Activated T-helper 9 cell treated with anti-CD3 and anti-CD28 coated beads, Interleukin-2, amount 50 U/mL, for 16 hours (primary cell): ENCODE results near the gene DIO2.

Experiments used
- DNase-seq: peaks from one replicate; pipeline ENCODE4 v3.0.0-alpha.2; 2020; ENCODE audit warnings: low read depth

DIO2 gene

DNA sequence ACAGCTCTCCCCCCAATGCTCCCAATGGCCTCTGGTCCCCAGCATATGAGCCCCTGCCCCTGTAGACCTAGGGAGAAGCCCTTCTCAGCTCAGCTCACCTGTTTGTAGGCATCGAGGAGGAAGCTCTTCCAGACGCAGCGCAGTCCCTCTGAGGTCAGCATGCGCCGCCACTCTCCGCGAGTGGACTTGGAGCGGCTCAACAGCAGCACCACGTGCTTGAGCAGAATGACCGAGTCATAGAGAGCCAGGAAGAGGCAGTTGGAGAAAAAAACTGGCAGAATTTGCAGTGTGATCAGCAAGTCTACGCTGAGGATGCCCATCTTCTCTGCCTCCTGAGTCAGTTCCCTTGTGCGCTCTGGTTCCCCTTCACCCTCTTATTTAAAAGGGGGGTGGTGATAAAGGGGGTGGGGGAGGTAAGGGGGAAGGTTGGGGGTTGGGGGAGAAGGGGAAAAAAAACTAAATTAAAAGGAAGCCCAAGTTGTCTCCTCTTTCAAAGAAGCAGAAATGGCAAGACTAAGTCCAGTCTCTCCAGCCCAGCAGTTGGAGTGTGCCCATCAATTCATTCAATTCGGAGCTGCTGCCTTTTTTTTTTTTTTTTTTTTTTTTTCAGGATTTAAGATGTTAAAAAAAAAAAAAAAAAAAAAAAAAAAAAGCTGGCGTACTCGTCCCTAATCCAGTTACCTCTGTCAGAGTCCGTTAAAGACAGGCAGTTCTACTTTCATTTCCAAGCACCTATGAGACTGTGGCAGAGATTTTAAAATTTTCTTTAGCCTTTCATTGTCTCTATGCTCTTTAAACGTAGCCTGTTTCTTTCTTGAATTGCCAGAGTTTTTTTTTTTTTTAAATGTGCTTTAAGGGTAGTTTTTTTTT, at the start of gene DIO2:
Gene DIO2 (minus strand): TSS at position 352 of the 870 bp plus-strand sequence. CDS start 32 bp downstream, at position 320.
- DNase-seq, result no peak

- DNase-seq, result no peak
Measured at GRCh38 chr14:80260645-80261044, 49.3 kb upstream of the DIO2 start.

DNA sequence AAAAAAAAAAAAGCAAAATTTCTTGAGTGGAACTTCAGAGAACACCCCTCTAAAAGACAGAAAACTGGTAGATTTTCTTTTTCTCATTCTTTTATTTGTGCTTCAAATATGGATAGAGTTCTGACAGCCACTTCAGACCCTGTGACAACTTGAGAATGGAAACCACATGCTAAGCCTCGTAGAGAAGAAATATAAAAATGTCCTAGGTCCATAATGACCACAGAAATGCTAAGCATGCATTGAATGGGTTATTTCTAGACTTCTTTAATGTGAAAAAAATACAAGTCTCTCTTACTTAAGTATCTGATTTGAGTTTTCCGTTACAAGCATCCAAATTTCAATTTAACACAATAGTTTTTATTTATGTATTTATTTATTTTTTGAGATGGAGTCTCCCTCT, 28.3 kb upstream of the DIO2 start:
- no peak for DNase-seq

GRCh38 chr14:80237143-80237542, 25.8 kb upstream of the DIO2 start:
- DNase-seq, result no peak

DNA sequence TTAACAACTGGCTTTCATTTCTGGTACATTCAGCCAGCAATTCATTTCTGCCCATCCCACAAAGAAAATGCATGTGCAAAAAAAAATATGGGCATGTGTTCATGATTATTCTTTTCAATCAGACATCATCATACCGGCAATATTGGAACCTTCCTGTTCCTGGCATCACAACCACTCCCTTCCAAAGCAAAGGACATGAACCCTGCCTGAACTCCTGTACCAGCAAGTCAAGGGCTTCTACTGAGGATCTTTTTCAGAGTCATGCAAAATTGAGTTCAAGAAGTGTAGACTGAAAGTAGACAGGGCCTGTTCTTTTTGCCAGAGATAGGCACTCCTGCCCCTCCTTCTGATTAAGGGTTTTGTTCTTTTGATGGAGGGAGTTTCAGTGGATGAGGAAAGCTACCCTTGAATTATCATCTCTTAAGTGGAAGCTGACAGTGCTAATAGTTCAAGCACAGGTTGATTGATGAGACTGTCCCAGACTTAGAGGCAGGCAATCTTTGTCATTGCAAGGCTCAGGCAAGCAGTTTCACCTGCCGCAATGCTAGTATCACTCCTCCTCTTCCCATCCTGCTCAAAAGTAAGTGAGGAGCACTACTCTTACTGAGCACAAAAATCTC, 22.3 kb upstream of the DIO2 start:
- no peak for DNase-seq

- no peak for DNase-seq
Measured at GRCh38 chr14:80231702-80232101, 20.4 kb upstream of the DIO2 start.

GRCh38 chr14:80223696-80224465, 12.6 kb upstream of the DIO2 start:
- DNase-seq, result no peak

DNA sequence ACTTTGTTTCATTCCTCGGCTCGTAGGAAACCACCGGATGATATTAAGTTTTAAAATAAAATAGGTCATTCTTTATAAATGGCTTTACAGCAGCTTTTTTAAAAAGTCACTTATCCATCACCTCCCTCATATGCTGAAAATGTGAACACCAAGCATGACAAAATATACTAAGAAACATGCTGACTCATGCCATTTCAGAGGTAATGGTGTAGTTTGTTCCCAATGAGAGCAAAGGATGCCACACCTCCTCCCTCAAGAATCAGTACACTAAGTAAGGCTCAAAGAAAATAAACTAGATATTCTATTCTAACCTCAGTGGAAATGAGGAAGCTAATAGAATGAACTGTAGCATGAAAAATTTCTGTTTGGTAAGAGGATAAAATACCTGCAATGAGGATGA, 5.5 kb upstream of the DIO2 start:
- DNase-seq, result no peak

DNA sequence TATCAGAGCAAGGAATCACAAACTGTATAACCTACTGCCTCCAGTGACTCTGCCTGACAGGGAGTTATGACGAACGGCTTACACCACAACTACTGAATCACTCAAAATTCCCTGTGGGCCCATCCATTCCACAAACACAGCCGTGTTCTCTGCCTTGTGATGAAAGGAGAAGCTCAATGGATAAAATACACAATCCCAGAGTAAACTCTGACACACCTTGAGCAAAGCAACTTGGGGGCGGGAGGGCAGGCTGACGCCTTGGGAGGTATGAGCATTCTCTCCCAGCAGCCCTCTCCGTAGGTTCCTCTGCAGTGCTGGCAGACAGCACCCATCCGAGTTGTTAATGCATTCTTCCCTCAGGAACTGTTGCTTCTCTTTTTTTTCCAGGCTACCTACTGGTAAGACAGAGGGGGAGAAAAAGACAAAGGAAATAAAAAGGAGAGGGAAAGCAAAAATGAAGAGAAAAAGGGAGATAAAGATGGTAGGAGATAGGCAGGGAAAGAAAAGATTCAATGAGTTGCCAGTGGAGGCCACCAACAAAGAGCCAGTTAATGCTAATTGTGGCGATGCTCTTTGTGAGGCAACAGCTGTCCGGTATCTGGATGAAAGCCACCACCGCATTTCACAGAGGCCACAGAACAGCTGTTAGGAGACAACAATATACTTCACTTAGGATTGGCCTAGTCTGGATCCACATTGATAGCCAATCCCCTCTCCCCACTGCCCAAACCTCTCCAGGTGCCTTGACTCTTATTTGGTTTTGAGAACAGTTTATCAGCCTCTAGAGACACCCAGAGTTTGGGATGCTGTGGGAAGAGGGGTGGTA, 4.7 kb upstream of the DIO2 start:
- DNase-seq, result no peak

DNA sequence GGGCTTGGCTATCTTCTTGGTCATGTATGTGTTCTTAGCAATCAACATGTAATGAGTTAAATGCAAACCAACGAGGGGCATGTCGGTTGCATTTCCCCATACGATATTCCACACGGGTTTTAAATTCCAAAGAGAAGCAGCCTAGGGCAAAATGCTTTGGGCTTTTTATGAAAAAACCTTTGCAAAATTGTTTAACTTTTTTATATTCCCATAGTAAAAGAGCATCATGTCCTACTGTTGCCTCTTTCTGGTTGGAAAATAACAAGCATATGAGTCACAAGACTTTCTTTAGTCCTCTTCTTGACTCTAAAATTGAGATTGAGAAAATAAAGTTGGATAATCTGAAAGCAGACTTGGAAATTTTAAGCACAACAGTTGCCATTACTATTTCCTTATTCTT, 3.8 kb upstream of the DIO2 start:
- DNase-seq, result no peak

DNA sequence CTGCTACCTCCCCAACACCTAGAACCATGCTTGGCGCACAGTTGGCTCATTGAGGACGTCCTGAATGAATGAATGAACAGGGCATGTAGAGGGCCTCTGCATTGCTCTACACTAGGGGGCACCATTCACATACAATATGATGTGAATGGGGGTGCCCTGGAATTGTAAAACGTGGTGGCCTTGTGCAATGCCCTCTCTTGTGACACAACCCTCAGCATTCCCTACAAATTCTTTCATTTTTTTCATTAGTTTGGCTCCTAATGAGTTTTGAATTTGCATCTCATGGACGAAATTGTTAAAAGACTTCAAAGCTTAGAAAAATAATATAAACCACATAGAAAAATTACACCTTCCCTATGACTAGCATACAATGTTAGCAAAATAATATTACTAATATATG, 2.3 kb upstream of the DIO2 start:
- DNase-seq, result no peak

GRCh38 chr14:80212023-80212397, 706 bp upstream of the DIO2 start:
- DNase-seq, result no peak

DNA sequence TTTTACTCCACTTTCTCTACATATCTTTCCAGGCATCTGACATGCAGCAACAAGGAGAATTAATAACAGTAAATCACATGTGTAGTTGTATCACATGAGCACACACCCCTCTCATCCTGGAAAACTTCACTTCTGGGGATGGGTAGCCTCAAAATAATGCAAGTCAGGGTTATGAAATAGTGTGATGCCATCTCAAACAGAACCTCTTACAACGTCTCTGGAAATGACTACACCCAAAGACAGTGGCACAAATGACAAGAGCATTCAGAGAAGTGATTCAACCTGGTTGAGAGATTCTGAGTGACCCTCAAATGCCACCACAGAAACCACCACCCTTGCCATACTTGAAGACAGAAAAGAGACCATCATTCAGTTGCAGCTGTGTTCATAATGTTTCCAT, 2.8 kb downstream of the DIO2 start:
- DNase-seq, result no peak

DNA sequence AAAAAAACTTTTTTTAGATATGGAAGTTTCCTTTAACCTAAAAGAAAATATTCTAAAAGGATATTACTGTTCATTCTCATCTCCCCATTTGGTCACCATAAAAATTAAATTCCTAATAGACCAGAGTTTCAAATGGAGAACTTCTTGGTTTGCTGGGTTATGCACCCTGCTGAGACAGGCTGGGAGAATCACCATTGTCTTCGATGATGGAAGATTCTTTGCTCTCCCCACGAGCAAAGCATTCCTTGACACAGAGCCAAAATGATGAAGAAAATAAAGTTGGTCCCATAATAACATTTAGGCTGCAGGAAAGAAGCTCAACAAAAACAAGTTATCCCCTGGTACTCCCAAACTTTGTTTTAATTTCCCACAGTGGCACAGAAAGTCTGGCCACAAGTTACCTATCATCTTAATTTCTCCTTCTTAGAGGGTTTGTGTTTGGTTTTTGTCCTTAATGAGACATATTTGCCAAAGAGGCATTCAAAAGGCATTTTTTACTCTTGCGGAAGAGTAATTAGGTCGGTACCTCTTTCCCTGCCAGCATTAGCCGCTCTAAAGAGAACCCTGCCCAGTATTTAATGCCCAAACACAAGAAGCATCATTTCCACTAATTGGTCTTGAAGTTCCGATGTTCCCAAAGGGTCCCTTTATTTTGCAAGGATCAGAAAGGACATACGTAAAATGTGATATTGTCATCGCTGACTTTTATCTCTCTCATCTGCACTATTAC, 4.8 kb downstream of the DIO2 start:
- no peak for DNase-seq

- no peak for DNase-seq
Measured at GRCh38 chr14:80202888-80203562, 8.3 kb downstream of the DIO2 start.

- DNase-seq, result no peak
Measured at GRCh38 chr14:80200093-80200492, 11.2 kb downstream of the DIO2 start.

GRCh38 chr14:80188571-80188970, 22.7 kb downstream of the DIO2 start:
- no peak for DNase-seq

GRCh38 chr14:80186301-80186800, 25.0 kb downstream of the DIO2 start:
- no peak for DNase-seq

DNA sequence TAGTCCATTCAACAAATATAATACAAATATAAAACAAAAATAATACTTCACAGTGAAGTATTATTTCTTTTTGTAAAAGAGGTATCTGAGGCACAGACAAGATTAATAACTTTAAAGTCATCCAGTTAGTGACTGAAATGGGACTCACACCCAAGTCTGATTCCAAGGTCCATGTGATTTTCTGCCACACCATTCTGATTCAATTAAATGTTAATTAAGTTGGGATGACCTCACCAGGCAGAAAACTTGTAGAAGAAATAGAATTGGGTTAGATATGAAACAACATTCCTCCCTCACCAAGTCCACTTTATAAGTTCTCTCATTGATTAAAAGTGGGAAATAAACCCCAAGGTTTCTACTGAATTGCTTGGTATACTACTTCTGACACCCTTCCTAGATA, 34.4 kb downstream of the DIO2 start:
- DNase-seq, result no peak

GRCh38 chr14:80172375-80173051, 38.8 kb downstream of the DIO2 start:
- DNase-seq, result no peak
